Measurements from ENCODE around the gene TRIM32.

DNA sequence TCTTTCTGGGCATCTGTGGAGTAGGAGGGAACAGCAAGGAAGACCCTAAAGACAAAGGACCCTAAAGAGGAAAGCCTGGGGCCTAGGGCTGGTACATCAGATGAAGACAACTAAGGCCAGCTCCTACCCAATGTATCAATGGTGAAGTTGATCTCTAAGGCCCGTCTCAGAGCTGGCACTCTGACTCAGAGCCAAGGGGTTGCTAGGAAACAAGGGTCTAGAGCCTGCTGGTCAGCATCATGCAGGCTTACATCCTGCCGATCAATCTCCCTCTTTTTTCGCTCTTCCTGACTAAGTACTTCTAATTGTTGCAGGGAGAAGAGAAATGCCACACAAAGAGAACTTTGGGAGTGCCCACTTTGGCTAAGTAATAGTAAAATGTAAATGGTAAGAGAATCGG is 26.2 kb downstream of the TRIM32 start:
- TF ChIP-seq, protein P1, sequence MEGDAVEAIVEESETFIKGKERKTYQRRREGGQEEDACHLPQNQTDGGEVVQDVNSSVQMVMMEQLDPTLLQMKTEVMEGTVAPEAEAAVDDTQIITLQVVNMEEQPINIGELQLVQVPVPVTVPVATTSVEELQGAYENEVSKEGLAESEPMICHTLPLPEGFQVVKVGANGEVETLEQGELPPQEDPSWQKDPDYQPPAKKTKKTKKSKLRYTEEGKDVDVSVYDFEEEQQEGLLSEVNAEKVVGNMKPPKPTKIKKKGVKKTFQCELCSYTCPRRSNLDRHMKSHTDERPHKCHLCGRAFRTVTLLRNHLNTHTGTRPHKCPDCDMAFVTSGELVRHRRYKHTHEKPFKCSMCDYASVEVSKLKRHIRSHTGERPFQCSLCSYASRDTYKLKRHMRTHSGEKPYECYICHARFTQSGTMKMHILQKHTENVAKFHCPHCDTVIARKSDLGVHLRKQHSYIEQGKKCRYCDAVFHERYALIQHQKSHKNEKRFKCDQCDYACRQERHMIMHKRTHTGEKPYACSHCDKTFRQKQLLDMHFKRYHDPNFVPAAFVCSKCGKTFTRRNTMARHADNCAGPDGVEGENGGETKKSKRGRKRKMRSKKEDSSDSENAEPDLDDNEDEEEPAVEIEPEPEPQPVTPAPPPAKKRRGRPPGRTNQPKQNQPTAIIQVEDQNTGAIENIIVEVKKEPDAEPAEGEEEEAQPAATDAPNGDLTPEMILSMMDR (IDR thresholded peaks at IDR 0.05 in 4 of 5, conservative IDR thresholded peaks at IDR 0.05 in 1 of 5), result no peak
- no peak for TF ChIP-seq POLR2A (IDR thresholded peaks at IDR 0.05)
